ENCODE results near the gene MAP3K21.

DNA sequence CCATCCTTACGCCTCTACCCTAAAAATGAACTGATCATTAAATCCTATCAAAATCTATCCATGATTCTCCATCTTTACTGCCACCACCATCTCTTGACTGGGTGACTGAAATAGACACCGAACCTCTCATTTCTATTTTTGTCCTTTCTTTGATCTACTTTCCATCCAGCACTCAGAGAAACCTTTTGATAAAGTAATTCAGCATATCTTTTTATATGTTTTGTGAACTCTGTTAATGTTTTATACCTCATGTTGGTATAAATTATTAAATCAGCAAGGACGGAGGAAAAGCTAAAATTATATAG is 45.0 kb upstream of the MAP3K21 start:
- TF ChIP-seq GATA2 (IDR thresholded peaks at IDR 0.05; ENCODE audit: low read depth, low read length) (no peak), GATA3 (IDR thresholded peaks at IDR 0.05; ENCODE audit: low read depth, low read length) (no peak)
